Neural cell (in vitro differentiated cells): ENCODE data around the gene OR2D2. TPM values are rescaled to one million over a fixed set of nuclear protein-coding genes. Genes with fewer than 3 reads are reported as not detected.

Source experiments
- H2AFZ ChIP-seq: fragments of 200-600, 300-800 bp; sonication (generic), shearing (Covaris generic); 2 replicates; pipeline ENCODE4 v1.6.0; 2014; ENCODE audit warnings: low read depth, mild to moderate bottlenecking, antibody characterized with exemption, low read length, moderate library complexity
- H3F3A ChIP-seq: fragments of 200-600 bp; shearing (Covaris generic); 2 replicates; pipeline ENCODE4 v1.6.1; 2016; ENCODE audit warnings: mild to moderate bottlenecking, moderate library complexity, mixed read lengths, antibody characterized with exemption, low read length; ENCODE audit not compliant: insufficient read depth, poor library complexity, severe bottlenecking
- H3K27ac ChIP-seq: fragments of 200-600, 300-800 bp; sonication (generic), shearing (Covaris generic); 2 replicates; pipeline ENCODE4 v1.5.1; 2014; ENCODE audit warnings: mild to moderate bottlenecking, low read length, moderate library complexity
- H3K27me3 ChIP-seq: fragments of 300-800, 200-600 bp; sonication (generic), shearing (Covaris generic); 2 replicates; pipeline ENCODE4 v1.6.0; 2014; ENCODE audit warnings: mild to moderate bottlenecking, low read depth, low read length, moderate library complexity; ENCODE audit not compliant: insufficient read depth
- H3K36me3 ChIP-seq: fragments of 300-800, 200-600 bp; sonication (generic), shearing (Covaris generic); 2 replicates; pipeline ENCODE4 v1.5.1; 2014; ENCODE audit warnings: mild to moderate bottlenecking, antibody characterized with exemption, low read length, moderate library complexity; ENCODE audit not compliant: insufficient read depth
- H3K4me2 ChIP-seq: fragments of 300-800, 200-600 bp; sonication (generic), shearing (Covaris generic); 2 replicates; pipeline ENCODE4 v1.6.0; 2014; ENCODE audit warnings: mild to moderate bottlenecking, low read length
- H3K4me3 ChIP-seq: fragments of 300-800, 200-600 bp; sonication (generic), shearing (Covaris generic); 2 replicates; pipeline ENCODE4 v1.5.1; 2014; ENCODE audit warnings: mild to moderate bottlenecking, low read length, moderate library complexity
- H3K79me2 ChIP-seq: fragments of 200-600 bp; shearing (Covaris generic); replicated peaks from 2 replicates; pipeline ENCODE4 v1.6.0; 2014; ENCODE audit warnings: mild to moderate bottlenecking, low read length, moderate library complexity; ENCODE audit not compliant: insufficient read depth
- H3K9ac ChIP-seq: fragments of 300-800, 200-600 bp; sonication (generic), shearing (Covaris generic); 2 replicates; pipeline ENCODE4 v1.6.1; 2016; ENCODE audit warnings: mild to moderate bottlenecking, low read length, mixed read lengths
- H3K9me2 ChIP-seq: fragments of 200-600 bp; shearing (Covaris generic); 2 replicates; pipeline ENCODE4 v1.6.1; 2016; ENCODE audit warnings: mild to moderate bottlenecking, low read length, mixed read lengths; ENCODE audit not compliant: insufficient read depth
- H3K9me3 ChIP-seq: fragments of 200-600, 300-800 bp; sonication (generic), shearing (Covaris generic); 2 replicates; pipeline ENCODE4 v1.6.1; 2016; ENCODE audit warnings: mild to moderate bottlenecking, mixed run types, low read length, moderate library complexity, mixed read lengths
- H4K20me1 ChIP-seq: fragments of 200-600 bp; shearing (Covaris generic); 2 replicates; pipeline ENCODE4 v1.6.1; 2016; ENCODE audit warnings: mild to moderate bottlenecking, mixed run types; ENCODE audit not compliant: insufficient read depth
- POLR2AphosphoS5 ChIP-seq: IDR thresholded peaks from 2 replicates; pipeline ENCODE4 v1.6.1; 2012
- polyA plus RNA-seq: library from polyadenylated mRNA; depleted of rRNA; stranded (reverse); fragments of >200 nt; gene quantifications from 2 replicates; pipeline ENCODE4 v1.2.3, GENCODE V29; 2014
- TF ChIP-seq, protein P1 (sequence below): fragments of 450-650 bp; IDR thresholded peaks from 2 replicates; pipeline ENCODE4 v1.5.1; 2014; ENCODE audit warnings: antibody characterized with exemption, mild to moderate bottlenecking, moderate library complexity; ENCODE audit not compliant: poor library complexity, severe bottlenecking

Gene OR2D2
- polyA plus RNA-seq, 1 donor from 2014 or later, result not detected

DNA sequence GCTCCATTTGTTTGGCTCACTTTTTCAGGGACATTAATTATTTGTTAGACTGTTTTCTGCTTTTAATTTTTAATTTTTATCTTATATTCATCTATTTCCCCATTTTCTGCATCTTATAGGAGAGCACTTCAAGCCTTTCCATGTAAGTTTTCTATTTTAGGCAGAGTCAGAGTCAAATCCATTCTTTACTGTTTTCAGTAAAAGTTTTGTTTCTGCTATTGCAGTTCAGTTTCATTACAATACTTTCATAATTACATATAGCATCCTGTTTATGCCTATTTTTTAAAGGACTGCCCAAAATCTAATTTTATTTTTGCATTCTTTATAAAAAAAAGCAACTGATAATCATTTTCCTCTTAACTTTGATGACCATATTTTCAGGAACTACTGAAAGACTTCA is 50.6 kb downstream of the OR2D2 start:
- Histone ChIP-seq H3K9me3 (no peaks in the 10 kb centered on the region), H4K20me1 (no peaks in the 10 kb centered on the region), H2AFZ (no peak overlapping the region), H3K4me3 (no peak overlapping the region), H3K9me2 (no peaks in the 10 kb centered on the region), H3K4me2 (no peak overlapping the region), H3K27me3 (no peaks in the 10 kb centered on the region), H3K36me3 (no peaks in the 10 kb centered on the region), H3K9ac (no peak overlapping the region), H3K27ac (no peak overlapping the region), H3K79me2 (no peaks in the 10 kb centered on the region), H3F3A (no peaks in the 10 kb centered on the region)
- TF ChIP-seq, protein P1, sequence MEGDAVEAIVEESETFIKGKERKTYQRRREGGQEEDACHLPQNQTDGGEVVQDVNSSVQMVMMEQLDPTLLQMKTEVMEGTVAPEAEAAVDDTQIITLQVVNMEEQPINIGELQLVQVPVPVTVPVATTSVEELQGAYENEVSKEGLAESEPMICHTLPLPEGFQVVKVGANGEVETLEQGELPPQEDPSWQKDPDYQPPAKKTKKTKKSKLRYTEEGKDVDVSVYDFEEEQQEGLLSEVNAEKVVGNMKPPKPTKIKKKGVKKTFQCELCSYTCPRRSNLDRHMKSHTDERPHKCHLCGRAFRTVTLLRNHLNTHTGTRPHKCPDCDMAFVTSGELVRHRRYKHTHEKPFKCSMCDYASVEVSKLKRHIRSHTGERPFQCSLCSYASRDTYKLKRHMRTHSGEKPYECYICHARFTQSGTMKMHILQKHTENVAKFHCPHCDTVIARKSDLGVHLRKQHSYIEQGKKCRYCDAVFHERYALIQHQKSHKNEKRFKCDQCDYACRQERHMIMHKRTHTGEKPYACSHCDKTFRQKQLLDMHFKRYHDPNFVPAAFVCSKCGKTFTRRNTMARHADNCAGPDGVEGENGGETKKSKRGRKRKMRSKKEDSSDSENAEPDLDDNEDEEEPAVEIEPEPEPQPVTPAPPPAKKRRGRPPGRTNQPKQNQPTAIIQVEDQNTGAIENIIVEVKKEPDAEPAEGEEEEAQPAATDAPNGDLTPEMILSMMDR, result no peak
- no peak for TF ChIP-seq POLR2AphosphoS5

Other genes starting within 250 kb of the OR2D2 start
- 30.1 and 42.4 TPM in 2 replicates for gene DCHS1, start 236.7 kb downstream of the OR2D2 start, polyA plus RNA-seq
- gene MRPL17, start 209.2 kb downstream of the OR2D2 start, polyA plus RNA-seq, result 23.0 and 28.3 TPM in 2 replicates
- gene OR2AG2, start 120.5 kb downstream of the OR2D2 start, polyA plus RNA-seq, result not detected in 2 replicates
- not detected in 2 replicates for gene OR2AG1, start 109.5 kb downstream of the OR2D2 start, polyA plus RNA-seq
- 0.05 TPM in 1 of 2 replicates, not detected in the other for gene OR6A2, start 92.8 kb downstream of the OR2D2 start, polyA plus RNA-seq
- not detected in 2 replicates for gene OR10A5, start 46.8 kb downstream of the OR2D2 start, polyA plus RNA-seq
- not detected in 2 replicates for gene OR10A2, start 29.4 kb downstream of the OR2D2 start, polyA plus RNA-seq
- not detected in 2 replicates for gene OR10A4, start 15.9 kb downstream of the OR2D2 start, polyA plus RNA-seq
- not detected in 2 replicates for gene OR2D3, start 28.5 kb upstream of the OR2D2 start, polyA plus RNA-seq
- gene ZNF215, start 33.9 kb upstream of the OR2D2 start, polyA plus RNA-seq, result 0.38 and 2.5 TPM in 2 replicates
- 6.9 and 7.6 TPM in 2 replicates for gene ZNF214, start 127.8 kb upstream of the OR2D2 start, polyA plus RNA-seq
- 0.44 and 0.48 TPM in 2 replicates for gene NLRP14, start 128.0 kb upstream of the OR2D2 start, polyA plus RNA-seq
- gene RBMXL2, start 196.5 kb upstream of the OR2D2 start, polyA plus RNA-seq, result not detected in 2 replicates